Stimulated activated CD8-positive, alpha-beta memory T cell treated with anti-CD3 and anti-CD28 coated beads, Interleukin-15, amount 100 ng/mL, for 4 hours (primary cell): ENCODE results near the gene NT5C2.
"Not testable (repeated sequence)": the region's sequence is repeated elsewhere in the genome, so short reads cannot be mapped to it uniquely, and the experiment has no call there.

Experiments
- DNase-seq, 2 donors: peaks; one replicate each; pipeline ENCODE4 v3.0.0-alpha.2; 2020; ENCODE audit warnings: low read depth in 2 of 2

NT5C2 gene

DNA sequence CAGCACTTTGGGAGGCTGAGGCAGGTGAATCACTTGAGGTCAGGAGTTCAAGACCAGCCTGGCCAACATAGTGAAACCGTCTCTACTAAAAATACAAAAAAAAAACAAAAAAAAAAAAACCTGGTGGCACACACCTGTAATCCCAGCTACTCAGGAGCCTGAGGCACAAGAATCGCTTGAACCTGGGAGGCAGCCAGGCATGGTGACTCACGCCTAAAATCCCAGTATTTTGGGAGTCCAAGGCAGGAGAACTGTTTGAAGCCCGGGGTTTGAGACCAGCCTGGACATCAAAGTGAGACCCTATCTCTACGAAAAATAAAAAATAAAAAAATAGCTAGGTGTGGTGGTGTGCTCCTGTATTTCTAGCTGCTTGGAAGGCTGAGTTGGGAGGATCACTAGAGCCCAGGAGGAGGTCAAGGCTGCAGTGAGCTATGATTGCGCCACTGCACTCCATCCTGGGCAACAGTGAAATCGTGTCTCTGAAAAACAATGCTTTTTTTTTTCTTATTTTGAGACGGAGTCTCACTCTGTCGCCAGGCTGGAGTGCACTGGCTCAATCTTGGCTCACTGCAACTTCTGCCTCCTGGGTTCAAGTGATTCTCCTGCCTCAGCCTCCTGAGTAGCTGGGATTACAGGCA is 29.2 kb downstream of the NT5C2 start:
- DNase-seq = not testable (repeated sequence)

DNA sequence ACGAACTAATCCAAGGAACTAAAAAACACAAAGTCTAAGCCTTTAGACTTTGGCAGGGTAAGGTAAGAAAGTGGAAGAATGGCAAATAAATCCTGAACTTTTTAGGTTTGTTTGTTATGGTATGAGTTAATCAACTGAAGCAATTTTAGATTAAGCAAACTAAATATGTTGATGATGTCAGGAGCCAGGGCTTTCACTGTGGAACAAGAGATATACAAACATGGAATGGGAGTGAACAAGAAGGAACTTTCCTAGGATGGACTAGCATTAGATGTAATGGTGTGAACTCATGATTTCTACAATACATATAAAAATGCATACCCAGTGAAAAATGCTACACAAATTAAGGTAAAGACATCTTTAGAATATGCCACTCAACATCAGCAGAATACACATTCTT is 35.8 kb downstream of the NT5C2 start:
- DNase-seq = no peak

DNA sequence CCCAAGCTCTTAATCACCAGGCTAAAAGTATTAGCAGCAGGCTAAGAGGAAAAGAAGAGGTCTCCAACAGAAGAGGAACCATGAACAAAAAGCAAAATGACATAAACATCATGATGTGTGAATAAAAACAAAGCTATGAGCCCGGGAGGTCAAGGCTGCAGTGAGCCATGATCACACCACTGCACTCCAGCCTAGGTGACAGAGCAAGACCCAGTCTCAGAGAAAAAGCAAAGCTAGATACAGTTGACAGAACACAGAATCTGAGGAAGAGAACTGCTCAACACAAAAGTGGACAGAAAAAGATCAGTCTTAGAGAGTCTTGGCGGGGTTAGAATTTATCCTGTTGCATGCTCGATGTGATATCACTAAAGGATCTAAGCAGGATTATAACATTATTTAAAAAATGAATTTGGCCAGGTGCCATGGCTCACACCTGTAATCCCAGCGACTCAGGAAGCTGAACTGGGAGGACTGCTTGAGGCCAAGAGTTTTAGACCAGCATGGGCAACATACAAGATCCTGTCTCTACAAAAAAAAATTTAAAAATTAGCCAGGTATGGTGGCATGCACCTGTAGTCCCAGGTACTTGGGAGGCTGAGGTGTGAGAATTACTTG is 37.5 kb downstream of the NT5C2 start:
- DNase-seq = no peak

DNA sequence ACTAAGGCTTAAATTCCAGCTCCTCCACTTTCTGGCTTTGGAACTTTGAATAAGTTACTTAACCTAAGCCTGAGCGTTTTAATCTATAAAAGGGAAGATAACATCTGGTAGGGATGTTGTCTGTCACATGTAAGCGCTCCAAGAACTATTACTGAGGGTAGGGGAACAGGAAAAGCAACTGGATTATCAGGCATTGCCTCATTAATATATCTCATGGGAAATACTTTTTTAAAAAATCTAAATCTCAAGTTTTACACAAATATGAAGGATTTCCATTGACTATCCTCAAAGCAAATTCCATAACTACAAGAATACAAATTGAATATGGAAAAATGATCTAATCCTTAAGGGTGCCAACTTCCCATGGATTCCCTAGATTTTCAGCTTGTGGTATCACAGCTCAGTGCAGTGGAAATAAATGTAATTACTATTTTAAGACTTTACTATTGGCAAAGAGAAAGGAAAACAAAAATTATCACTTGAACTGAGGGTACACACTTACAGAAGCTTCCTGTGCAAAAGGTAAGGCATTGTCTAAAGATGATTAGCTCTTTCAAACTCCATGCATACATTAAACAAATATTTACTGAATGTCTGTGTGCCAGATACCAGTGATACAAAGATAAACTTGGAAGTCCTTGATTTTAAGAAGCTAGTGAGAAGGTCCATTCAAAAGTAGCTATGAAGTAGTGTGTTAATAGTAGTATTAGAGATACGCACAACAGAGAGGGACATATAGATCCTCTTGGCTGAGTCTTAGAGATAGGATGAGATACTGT is 38.4 kb downstream of the NT5C2 start:
- no peak for DNase-seq

DNA sequence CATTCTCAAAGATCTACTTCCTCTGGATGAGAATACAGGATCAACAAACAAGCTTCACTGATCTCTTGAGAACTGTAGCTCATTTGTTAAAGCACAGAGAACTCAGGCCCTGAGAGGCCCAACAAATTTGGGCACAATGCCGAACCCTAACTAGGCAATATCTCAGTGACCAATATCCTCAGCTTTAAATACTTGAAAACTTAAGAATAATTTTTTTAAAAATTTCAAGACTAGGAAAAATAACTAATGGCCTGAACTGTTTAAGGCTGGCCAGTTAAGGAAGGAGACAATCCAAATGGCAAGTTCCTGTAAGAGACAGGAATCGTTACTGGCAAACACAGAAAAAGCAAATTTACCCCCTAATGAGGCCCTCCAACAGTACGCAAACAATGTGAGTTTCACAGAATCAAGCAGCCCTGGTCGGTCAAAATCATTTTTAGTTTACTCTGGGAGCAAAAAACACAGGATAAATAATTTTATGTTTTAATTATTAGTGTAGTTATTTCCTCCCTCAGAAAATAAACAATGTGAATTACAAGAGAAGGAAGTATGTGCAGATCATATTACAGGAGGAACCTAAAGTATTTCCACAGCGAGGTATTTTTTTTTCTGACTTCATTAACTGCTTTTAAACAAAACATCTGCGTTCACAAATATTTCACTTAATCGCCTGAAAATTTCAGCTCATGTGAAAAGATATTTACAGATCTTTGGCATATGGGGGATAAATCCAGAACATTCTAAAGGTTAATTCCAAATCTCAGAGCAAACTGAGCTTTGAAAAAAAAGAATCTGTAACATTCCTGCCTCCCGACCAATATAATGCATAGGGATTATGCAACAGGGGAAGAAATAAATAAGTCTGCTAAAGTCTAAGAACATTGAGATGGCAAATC is 39.5 kb downstream of the NT5C2 start:
- DNase-seq = no peak

DNA sequence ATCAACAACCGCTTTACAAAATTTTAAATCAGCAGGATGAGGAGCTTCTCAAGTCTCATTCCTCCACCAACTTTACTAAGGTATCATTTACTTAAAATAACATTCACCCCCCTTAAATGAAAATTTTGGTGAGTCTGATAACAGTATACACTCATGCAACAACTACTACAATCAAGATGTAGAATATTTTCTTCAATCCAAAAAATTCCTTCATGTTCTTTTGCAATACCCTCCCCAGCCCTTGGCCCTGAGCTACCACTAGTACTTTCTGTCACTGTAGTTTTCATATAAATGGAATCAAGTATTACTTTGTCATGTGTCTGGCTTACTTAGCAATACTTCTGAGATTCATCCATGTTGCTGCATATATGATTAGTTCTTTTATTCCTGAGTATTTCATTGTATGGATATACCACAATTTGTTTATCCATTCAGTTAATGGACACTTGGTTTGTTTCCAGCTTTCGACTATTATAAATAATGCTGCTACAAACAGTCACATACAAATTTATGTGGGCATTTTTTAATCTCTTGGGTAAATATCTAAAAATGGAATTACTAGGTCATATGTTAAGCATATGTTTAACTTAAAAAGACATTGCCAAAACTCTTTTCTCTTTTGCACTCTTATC is 43.0 kb downstream of the NT5C2 start:
- DNase-seq = no peak

DNA sequence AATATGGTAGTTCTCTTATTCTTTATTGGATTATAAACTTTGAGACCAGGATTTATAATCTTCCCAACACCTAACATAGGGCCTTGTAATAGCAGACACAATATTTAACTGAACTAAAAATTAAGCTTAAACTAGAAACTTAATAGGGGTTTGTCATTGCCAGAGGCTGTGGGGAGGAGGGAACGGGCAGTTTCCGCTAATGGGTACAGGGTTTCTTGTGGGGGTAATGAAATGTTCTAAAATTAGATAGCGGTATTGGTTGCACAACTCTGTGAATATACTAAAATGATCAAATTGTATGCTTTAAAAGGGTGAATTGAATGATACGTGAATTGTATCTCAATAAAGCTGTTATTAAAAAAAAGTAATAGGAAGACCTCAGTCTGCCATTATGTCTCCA is 45.4 kb downstream of the NT5C2 start:
- no peak for DNase-seq

DNA sequence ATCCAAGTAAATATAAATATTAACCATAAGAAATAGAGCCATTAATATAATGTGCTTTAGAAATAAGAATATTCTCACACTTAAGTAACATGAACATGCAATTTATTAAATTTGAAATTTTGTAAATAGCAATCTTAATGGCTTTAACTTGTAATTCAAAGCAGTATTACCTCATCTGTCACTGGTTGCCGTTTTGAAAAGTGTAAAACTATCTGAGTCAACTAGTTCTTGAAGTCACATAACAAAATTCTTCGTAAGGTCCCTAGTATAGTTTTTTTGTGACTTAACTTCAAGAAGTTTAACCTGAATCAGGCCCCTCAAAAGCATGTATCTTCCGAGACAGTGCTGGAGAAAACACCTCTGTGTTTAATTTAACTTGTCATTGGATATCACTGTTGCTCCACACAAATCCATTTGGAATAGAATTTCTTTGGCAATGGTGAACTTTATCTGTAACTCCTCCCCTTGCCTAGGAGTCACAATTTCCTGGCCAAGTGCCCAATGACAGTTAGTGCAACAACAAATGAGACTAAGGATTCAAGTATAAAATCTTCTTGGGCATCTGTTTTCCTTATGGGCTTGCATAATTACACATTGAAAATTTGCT is 47.1 kb downstream of the NT5C2 start:
- DNase-seq = no peak

DNA sequence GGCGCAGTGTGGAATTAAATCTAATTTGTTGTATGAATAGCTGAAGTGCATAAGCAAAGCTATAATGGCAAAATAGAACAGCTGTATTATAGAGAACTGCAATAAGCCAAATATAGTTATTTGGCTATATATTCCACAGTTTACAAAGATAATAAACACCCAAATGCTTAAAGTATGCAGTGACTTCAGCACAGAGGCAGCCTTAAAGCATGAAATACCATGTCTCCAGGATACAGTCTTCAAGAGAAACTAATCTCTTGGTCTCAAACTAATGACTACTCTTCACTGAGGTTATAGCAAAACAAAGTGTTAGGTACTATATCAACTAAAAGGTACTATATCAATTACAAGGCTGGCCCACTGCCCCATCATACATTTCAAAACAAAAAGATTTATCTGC is 48.0 kb downstream of the NT5C2 start:
- no peak for DNase-seq

DNA sequence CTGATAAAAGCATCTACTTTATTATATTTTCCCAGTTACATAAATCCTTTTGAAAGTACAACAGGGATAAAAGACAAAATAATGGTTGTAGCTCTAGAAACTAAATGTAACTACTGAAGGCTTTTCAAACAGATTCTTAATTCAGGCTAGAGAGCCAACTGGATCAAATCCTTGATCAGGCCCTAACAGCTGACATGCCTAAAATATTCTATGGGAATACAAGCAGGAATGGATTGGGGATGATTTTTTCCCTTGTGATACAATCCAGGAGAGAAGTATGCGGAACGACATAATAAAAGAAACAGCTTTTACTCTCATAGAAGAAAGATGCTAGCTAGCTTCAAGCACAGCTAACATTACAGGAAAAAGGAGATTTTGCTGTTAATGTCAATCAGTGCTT is 49.0 kb downstream of the NT5C2 start:
- no peak for DNase-seq

DNA sequence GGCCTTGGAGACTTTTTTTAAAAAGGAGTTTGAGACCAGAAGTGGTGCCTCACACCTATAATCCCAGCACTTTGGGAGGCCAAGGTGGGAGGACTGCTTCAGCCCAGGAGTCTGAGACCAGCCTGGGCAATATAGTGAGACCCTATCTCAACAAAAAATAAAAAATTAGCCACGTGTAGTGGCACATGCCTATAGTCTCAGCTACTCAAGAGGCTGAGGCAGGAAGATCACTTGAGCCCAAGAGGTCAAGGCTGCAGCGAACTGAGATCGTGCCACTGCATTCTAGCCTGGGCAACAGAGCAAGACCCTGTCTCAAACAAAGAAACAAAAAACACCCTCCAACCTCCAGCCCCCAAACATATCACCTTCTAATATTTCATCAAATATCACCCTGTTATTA is 49.4 kb downstream of the NT5C2 start:
- DNase-seq = not testable (repeated sequence)

DNA sequence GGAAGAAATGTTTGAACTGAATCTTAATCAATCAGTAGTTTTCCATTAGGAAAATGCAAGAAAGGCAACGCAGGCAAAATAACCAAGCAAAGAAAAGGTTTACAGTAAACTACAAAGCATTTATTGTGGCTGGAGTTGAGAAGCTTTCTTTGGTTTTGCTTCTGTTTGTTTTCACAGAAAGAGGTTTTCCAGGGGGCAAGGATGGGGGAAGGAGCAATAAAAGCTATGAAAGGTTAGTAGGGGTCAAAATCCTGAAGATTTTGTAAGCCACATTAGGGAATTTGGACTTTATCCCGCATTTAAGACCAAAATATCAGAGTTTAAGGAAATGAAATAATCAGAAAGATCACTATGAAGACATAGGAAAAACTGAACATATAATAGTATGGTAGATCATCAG is 51.1 kb downstream of the NT5C2 start:
- DNase-seq = no peak

DNA sequence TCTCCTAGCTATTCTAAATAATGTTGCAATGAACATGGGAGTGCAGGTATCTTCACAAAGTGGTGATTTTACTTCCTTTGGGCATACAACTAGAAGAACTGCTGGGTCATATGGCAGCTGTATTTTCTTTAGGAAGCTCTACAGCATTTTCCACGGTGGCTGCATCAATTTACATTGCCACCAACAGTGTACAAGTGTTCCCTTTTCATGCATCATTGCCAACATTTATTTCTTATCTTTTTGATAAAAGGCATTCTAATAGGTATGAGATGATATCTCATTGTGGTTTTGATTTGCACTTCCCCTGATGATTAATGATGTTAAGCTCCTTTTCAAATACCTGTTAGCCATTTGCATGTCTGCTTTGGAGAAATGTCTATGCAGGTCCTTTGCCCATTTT is 52.6 kb downstream of the NT5C2 start:
- DNase-seq = no peak

DNA sequence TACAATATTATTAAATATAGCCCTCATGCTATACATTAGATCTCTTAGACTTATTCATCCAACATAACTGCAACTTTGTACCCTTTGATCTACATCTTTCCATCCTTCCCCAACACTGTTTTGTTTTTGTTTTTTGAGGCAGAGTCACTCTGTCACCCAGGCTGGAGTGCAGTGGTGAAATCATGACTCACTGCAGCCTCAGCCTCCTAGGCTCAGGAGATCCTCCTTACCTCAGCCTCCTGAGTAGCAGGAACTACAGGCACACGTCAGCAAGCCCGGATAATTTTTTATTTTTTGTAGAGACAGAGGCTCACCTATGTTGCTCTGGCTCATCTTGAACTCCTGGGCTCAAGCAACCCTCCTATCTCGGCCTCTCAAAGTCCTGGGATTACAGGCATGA is 53.3 kb downstream of the NT5C2 start:
- DNase-seq = no peak

DNA sequence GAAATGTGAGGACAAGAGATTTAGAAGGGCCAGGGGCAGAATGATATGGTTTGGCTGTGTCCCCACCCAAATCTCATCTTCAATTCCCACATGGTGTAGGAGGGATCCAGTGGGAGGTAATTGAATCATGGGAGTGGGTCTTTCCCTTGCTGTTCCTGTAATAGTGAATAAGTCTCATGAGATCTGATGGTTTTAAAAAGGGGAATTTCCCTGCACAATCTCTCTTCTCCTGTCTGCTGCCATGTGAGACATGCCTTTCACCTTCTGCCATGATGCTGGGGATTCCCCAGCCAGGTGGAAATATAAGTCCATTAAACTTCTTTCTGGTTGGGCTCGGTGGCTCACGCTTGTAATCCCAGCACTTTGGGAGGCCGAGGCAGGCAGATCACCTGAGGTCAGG is 57.9 kb downstream of the NT5C2 start:
- not testable (repeated sequence) for DNase-seq

DNA sequence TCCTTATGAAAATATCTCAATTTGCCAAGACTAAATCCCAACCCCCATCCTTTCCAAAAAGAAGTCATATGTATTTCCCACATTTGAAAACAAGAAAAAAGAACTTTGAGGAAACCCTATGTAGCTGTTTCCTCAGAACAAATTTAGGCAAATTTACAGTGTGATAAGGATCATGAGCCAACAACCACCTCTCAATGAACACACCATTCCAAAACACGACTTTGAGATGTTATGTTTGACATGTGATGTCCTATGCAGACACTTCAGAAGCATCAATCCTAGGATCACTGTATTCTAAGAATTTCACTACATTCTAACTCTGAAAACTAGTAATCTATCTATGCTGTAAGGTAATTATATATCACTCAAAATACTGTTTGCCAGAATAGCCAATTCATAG is 62.2 kb downstream of the NT5C2 start:
- DNase-seq = no peak

DNA sequence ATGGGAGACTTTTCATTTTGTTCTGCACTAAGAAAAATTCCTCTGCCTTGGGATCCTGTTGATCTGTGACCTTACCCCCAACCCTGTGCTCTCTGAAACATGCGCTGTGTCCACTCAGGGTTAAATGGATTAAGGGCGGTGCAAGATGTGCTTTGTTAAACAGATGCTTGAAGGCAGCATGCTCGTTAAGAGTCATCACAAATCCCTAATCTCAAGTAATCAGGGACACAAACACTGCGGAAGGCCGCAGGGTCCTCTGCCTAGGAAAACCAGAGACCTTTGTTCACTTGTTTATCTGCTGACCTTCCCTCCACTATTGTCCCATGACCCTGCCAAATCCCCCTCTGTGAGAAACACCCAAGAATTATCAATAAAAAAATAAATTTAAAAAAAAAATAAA is 62.9 kb downstream of the NT5C2 start:
- DNase-seq = not testable (repeated sequence)

DNA sequence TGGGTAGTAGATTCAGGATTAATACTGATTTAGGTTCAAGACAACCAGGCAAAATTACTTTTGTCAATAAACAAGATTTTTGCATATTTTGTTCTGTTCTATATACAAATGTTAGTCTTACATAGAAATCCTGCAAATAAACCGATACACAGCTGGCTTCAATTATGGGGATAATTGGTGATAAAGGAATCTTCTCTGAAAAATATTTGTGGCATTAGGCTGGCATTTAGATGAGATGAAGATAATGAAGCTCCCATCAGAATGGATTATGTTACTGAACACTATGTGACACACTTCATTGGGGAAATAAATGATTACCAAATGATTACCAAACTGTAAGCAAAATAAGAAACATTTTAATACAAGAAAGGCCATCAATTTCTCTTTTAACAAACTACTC is 65.8 kb downstream of the NT5C2 start:
- DNase-seq = no peak

DNA sequence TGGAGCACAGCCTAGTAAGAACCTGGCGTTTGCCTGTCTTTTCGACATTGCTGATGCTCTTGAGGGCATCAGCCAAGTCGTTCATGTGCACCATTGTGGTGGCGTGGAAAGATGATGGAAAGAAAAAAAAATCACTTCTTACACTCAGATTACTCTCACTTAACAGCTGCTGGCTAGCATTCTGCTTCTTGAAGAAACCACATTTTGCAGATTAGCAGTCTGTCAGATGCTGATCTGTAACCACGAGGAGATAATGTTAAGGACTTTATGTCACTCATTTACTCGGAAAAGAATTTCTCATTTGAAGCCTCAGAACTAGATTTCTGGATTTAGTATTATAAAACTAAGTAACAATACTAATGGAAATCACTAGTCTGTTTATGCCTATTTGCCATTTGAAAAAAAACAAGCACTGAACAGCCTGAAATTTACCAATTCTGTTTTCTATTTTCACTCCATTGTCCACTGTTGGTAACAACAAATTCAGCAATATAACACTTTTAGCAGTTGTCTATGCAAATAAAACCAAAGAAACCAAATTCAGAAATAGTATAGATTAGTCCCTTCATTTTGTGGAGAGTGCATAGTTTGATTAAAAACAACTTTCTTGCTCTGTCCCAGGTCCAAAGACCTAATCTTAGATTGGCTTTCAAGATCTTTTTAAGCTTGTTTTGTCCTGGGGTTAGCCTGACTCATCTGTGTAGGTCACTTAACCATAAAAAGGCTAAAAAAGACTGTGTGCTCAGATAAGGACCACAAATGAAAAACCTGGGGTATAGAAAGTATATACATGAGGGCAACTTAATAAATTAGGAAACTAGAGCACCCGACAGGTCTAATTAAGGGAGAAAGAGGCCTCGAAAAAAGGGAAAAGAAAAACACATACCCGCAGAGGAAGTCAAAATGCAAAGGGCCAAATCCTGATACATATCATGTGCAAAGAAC is 67.5 kb downstream of the NT5C2 start:
- no peak for DNase-seq

DNA sequence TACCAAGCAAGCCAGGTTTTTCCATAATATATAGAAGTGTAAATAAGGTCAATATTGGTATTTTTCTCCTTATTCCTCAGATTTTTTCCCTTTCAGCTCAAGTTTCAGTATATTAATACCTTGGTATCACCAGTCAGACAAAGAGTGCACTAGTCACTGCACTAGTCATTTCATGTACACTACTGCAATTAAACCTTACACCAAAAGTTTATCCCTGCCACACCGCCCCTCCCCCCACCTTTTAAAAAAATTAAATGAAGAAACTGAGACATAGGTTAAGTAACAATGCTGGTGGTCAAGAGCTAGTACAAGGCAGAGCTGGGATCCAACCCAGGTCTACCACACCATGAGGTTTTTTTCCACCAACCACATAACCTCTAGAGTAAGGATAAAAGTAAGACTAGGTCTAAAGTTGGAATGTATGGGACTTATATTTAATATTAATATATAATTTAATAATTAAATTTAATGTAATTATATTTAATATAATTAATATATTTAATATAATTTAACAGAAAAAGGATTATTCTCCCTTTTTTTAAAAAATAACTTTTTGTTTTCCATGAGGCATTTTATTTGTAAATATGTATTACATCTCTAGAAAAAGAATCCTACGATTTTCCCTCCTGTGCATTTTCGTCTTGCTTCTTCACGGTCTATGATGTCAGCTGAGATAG is 68.5 kb downstream of the NT5C2 start:
- no peak for DNase-seq
